IMR-90 (cell line): ENCODE data around the gene IGF2. TPM values are rescaled to one million over a fixed set of nuclear protein-coding genes. Genes with fewer than 3 reads are reported as not detected.

Experiments
- ATAC-seq: fragments of 200-7000 bp; cut with Tn5 transposase; 2 replicates; pipeline ENCODE4 v1.9.1; 2020; ENCODE audit warnings: low read depth, mild to moderate bottlenecking, moderate library complexity
- BruUV-seq: library from RNA; stranded (reverse); fragments of 400-500 nt; replicated peaks from 2 replicates; lab custom pipeline; 2021; lab: Mats Ljungman, UMichigan
- CTCF ChIA-PET: fragments of 300-600 bp; formaldehyde crosslinking; extraction: SDS; loops from one replicate; lab custom pipeline; 2021; ENCODE audit warnings: antibody characterized with exemption; lab: Yijun Ruan, JAX
- POLR2A ChIA-PET: fragments of 300-600 bp; sonication (Branson Sonifier 250); formaldehyde crosslinking; loops from one replicate; lab custom pipeline; 2022; ENCODE audit warnings: antibody characterized with exemption; ENCODE audit not compliant: unreplicated experiment; lab: Charles Lee
- DNase-seq: peaks from one replicate; pipeline ENCODE4 v3.0.0; 2013
- H2AFZ ChIP-seq: replicated peaks from 2 replicates; pipeline ENCODE3; 2013; ENCODE audit warnings: low read length, mild to moderate bottlenecking; ENCODE audit not compliant: poor library complexity
- H2AK5ac ChIP-seq: 2 replicates; pipeline ENCODE4 v1.6.1; 2013; ENCODE audit warnings: low read depth, low read length, inconsistent platforms
- H2AK9ac ChIP-seq: replicated peaks from 2 replicates; pipeline ENCODE3; 2013; ENCODE audit warnings: mild to moderate bottlenecking, low read depth, low read length, moderate library complexity; ENCODE audit not compliant: poor library complexity
- H2BK120ac ChIP-seq: 2 replicates; pipeline ENCODE4 v1.6.1; 2013; ENCODE audit warnings: low read depth, low read length, inconsistent platforms
- H2BK15ac ChIP-seq: 3 replicates; pipeline ENCODE4 v1.6.1; 2013; ENCODE audit warnings: low read depth, low read length, inconsistent platforms
- H2BK20ac ChIP-seq: 2 replicates; pipeline ENCODE4 v1.6.1; 2013; ENCODE audit warnings: low read depth, mild to moderate bottlenecking, inconsistent platforms, low read length, moderate library complexity
- H2BK5ac ChIP-seq: 2 replicates; pipeline ENCODE4 v1.6.1; 2013; ENCODE audit warnings: mild to moderate bottlenecking, low read depth, low read length, inconsistent platforms; ENCODE audit not compliant: poor library complexity, severe bottlenecking
- H3K14ac ChIP-seq: replicated peaks from 2 replicates; pipeline ENCODE4 v1.6.1; 2013; ENCODE audit warnings: low read depth, low read length, inconsistent platforms
- H3K18ac ChIP-seq: 2 replicates; pipeline ENCODE4 v1.6.1; 2013; ENCODE audit warnings: low read depth, low read length, control low read depth
- H3K23ac ChIP-seq: 2 replicates; pipeline ENCODE4 v1.6.1; 2013; ENCODE audit warnings: low read depth, low read length, inconsistent platforms
- H3K27ac ChIP-seq: 2 replicates; pipeline ENCODE4 v1.5.1; 2013; ENCODE audit warnings: mild to moderate bottlenecking, control low read depth, low read length; ENCODE audit not compliant: insufficient read depth
- H3K27me3 ChIP-seq: 2 replicates; pipeline ENCODE4 v1.6.1; 2013; ENCODE audit warnings: low read length; ENCODE audit not compliant: control insufficient read depth, insufficient read depth
- H3K36me3 ChIP-seq: 2 replicates; pipeline ENCODE4 v1.6.1; 2013; ENCODE audit warnings: low read length, mixed read lengths; ENCODE audit not compliant: control insufficient read depth, insufficient read depth
- H3K4ac ChIP-seq: 2 replicates; pipeline ENCODE4 v1.6.1; 2013; ENCODE audit warnings: low read depth, low read length, inconsistent platforms
- H3K4me1 ChIP-seq: 2 replicates; pipeline ENCODE4 v1.6.1; 2013; ENCODE audit warnings: low read length, mixed read lengths; ENCODE audit not compliant: control insufficient read depth, insufficient read depth
- H3K4me2 ChIP-seq: 2 replicates; pipeline ENCODE4 v1.6.1; 2013; ENCODE audit warnings: low read depth, mild to moderate bottlenecking, control low read depth, low read length, moderate library complexity
- H3K4me3 ChIP-seq: 2 replicates; pipeline ENCODE4 v1.5.1; 2013; ENCODE audit warnings: low read depth, mild to moderate bottlenecking, control low read depth, low read length, moderate library complexity; ENCODE audit not compliant: insufficient read depth
- H3K56ac ChIP-seq: 2 replicates; pipeline ENCODE4 v1.6.1; 2013; ENCODE audit warnings: low read length, inconsistent platforms; ENCODE audit not compliant: insufficient read depth; ENCODE audit errors: extremely low read depth
- H3K79me1 ChIP-seq, 2 experiments: 2 replicates each; pipeline ENCODE4 v1.6.1; 2013; ENCODE audit warnings: low read length in 2 of 2, inconsistent platforms in 1 of 2, low read depth in 1 of 2
- H3K9ac ChIP-seq: 2 replicates; pipeline ENCODE4 v1.6.1; 2013; ENCODE audit warnings: low read depth, low read length, control low read depth
- H3K9me1 ChIP-seq: 2 replicates; pipeline ENCODE4 v1.6.1; 2013; ENCODE audit warnings: low read length, inconsistent platforms; ENCODE audit not compliant: insufficient read depth
- H3K9me3 ChIP-seq: 2 replicates; pipeline ENCODE4 v1.6.1; 2013; ENCODE audit warnings: low read length; ENCODE audit not compliant: control insufficient read depth, insufficient read depth
- H4K20me1 ChIP-seq: 2 replicates; pipeline ENCODE4 v1.6.1; 2013; ENCODE audit warnings: low read length, inconsistent platforms; ENCODE audit not compliant: insufficient read depth
- H4K5ac ChIP-seq: 2 replicates; pipeline ENCODE4 v1.6.1; 2013; ENCODE audit warnings: mild to moderate bottlenecking, low read depth, low read length, control low read depth
- H4K8ac ChIP-seq, 2 experiments: 2 replicates each; pipeline ENCODE4 v1.6.1; 2013; ENCODE audit warnings: low read depth in 2 of 2, low read length in 2 of 2, control low read depth in 1 of 2, inconsistent platforms in 1 of 2
- H4K91ac ChIP-seq: 2 replicates; pipeline ENCODE4 v1.6.1; 2013; ENCODE audit warnings: low read depth, low read length, inconsistent platforms; ENCODE audit not compliant: insufficient read depth
- BHLHE40 ChIP-seq: fragments of 150-350 bp; IDR thresholded peaks from 2 replicates; pipeline ENCODE4 v1.6.1; 2016; ENCODE audit warnings: mild to moderate bottlenecking, low read depth, low read length
- CEBPB ChIP-seq: IDR thresholded peaks from 2 replicates; pipeline ENCODE4 v1.6.1; 2012; ENCODE audit warnings: low read depth, low read length, improper control_type of control experiment
- CHD1 ChIP-seq: IDR thresholded peaks from 2 replicates; pipeline ENCODE4 v1.6.1; 2012; ENCODE audit warnings: low read depth, low read length, improper control_type of control experiment
- FOS ChIP-seq: fragments of 150-350 bp; IDR thresholded peaks from 2 replicates; pipeline ENCODE4 v1.6.1; 2016; ENCODE audit warnings: low read depth, low read length
- MAFK ChIP-seq: IDR thresholded peaks from 2 replicates; pipeline ENCODE4 v1.6.1; 2012; ENCODE audit warnings: low read depth, low read length, improper control_type of control experiment
- MAZ ChIP-seq: IDR thresholded peaks from 2 replicates; pipeline ENCODE4 v1.6.1; 2012; ENCODE audit warnings: low read depth, mild to moderate bottlenecking, low read length, improper control_type of control experiment, moderate library complexity, borderline replicate concordance
- MXI1 ChIP-seq: IDR thresholded peaks from 2 replicates; pipeline ENCODE4 v1.6.1; 2012; ENCODE audit warnings: low read depth, mild to moderate bottlenecking, low read length, moderate library complexity, borderline replicate concordance
- NFE2L2 ChIP-seq: fragments of 150-350 bp; IDR thresholded peaks from 2 replicates; pipeline ENCODE4 v1.6.1; 2016; ENCODE audit warnings: low read depth, mild to moderate bottlenecking, low read length
- POLR2A ChIP-seq: IDR thresholded peaks from 2 replicates; pipeline ENCODE4 v1.6.1; 2012; ENCODE audit warnings: mild to moderate bottlenecking, low read depth, low read length
- RAD21 ChIP-seq: IDR thresholded peaks from 2 replicates; pipeline ENCODE4 v1.6.1; 2012; ENCODE audit warnings: low read length, improper control_type of control experiment
- RCOR1 ChIP-seq: IDR thresholded peaks from 2 replicates; pipeline ENCODE4 v1.6.1; 2012; ENCODE audit warnings: mild to moderate bottlenecking, low read length, improper control_type of control experiment; ENCODE audit not compliant: insufficient replicate concordance
- RFX5 ChIP-seq: IDR thresholded peaks from 2 replicates; pipeline ENCODE4 v1.8.0; 2012; ENCODE audit warnings: low read depth, mild to moderate bottlenecking, low read length, moderate library complexity
- SMC3 ChIP-seq: fragments of 150-350 bp; IDR thresholded peaks from 2 replicates; pipeline ENCODE4 v1.6.1; 2016; ENCODE audit warnings: low read depth, mild to moderate bottlenecking, antibody characterized with exemption, low read length, moderate library complexity
- USF2 ChIP-seq: fragments of 150-350 bp; IDR thresholded peaks from 2 replicates; pipeline ENCODE4 v1.6.1; 2017; ENCODE audit warnings: mild to moderate bottlenecking, antibody characterized with exemption, low read length, low read depth
- WGBS, 2 experiments: methylation state at CpG; one replicate each; pipeline versions ENCODE4 v1.1.5 to v1.1.7; 2013; ENCODE audit warnings: missing lambda C conversion rate in 2 of 2; ENCODE audit not compliant: insufficient read length in 1 of 2; ENCODE audit errors: extremely low coverage in 2 of 2; 5-methylcytosine and 5-hydroxymethylcytosine counted together
- dilution Hi-C: fragments of 300-500 bp; cut with HindIII; formaldehyde crosslinking; loops from one replicate; pipeline ENCODE4 v1.14.3; 2018; ENCODE audit warnings: low sequenced_read_pairs; ENCODE audit not compliant: unreplicated experiment
- in situ Hi-C: fragments of 300-500 bp; cut with MboI; formaldehyde crosslinking; loops from 3 replicates; pipeline ENCODE4 v1.14.3; 2019; ENCODE audit warnings: low sequenced_read_pairs, inconsistent platforms, mixed read lengths
- intact Hi-C: fragments of 100-400 bp; cut with micrococcal nuclease; formaldehyde crosslinking; loops from 2 replicates; pipeline ENCODE4 v1.10.0; 2022
- polyA plus RNA-seq, 3 experiments: library from polyadenylated mRNA; depleted of rRNA; stranded (reverse); fragments of >200 nt; gene quantifications; 2 replicates each; pipeline ENCODE4 v1.2.3, GENCODE V29; 2012; ENCODE audit warnings: low replicate concordance in 1 of 3
- total RNA-seq: library from RNA; depleted of rRNA; stranded (reverse); fragments of >200 nt; gene quantifications from 2 replicates; pipeline ENCODE4 v1.2.3, GENCODE V29; 2012
- TF ChIP-seq, protein P1 (sequence below): fragments of 150-350 bp; IDR thresholded peaks from 2 replicates; pipeline ENCODE4 v1.6.1; 2016; ENCODE audit warnings: low read depth, mild to moderate bottlenecking, low read length, moderate library complexity, borderline replicate concordance
- TF ChIP-seq, protein P2 (sequence below): conservative IDR thresholded peaks from 2 replicates; pipeline ENCODE4 v1.5.1; 2012; ENCODE audit warnings: mild to moderate bottlenecking, low read depth, low read length, improper control_type of control experiment

IGF2 gene
- total and polyA plus RNA-seq, 2 of the 4 experiments (the other 2 are of a cell fraction), result 2.3 to 21.8 TPM

DNA sequence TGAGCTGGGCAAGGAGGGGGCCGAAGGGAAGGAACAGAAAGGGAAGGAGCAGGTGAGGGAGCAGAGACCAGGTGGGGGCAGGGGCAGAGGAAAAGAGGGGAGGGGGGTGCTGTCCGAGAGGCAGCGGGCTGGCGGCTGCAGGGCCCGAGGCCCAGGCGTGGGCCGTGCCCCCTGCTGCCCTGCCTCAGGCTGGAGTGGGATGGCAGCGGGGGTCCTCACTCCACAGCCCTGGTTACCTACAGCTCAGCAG lies 2.3 kb downstream of the IGF2 start:
- Histone ChIP-seq H3K14ac (no peak overlapping the region), H3K4ac (peak overlapping the region; percentile 43; the same call in 1 of the 2 replicates), H3K9ac (peak overlapping the region; percentile 28; the same call in 1 of the 2 replicates), H4K8ac (peak overlapping the region in 1 of 2 experiments; percentile 42; a peak in 1 of 4 replicates), H2BK5ac (no peak overlapping the region), H3K27me3 (peaks cover 61% of the 10 kb centered on the region), H4K91ac (no peak overlapping the region), H3K4me3 (peak overlapping the region; percentile 41), H3K79me1 (peaks cover 0 to 4% of the 10 kb centered on the region in 2 experiments; a peak in 2 of 4 replicates), H3K23ac (no peak overlapping the region), H3K27ac (no peak overlapping the region), H2BK15ac (no peak overlapping the region), H2BK120ac (0 out of 2 replicates have a peak overlapping the region, but pooled peaks have one; percentile 40), H3K4me2 (peak overlapping the region; percentile 78), H3K18ac (no peak overlapping the region), H2AK5ac (0 out of 2 replicates have a peak overlapping the region, but pooled peaks have one; percentile 28), H3K56ac (no peak overlapping the region), H2AFZ (peak overlapping the region; percentile 86), H4K5ac (no peak overlapping the region), H3K9me3 (no peaks in the 10 kb centered on the region), H3K9me1 (peaks cover under 1% of the 10 kb centered on the region), H3K4me1 (no peaks in the 10 kb centered on the region; the same call in 1 of the 2 replicates), H4K20me1 (peaks cover 28% of the 10 kb centered on the region), H2AK9ac (peak overlapping the region; percentile 61), H2BK20ac (peak overlapping the region; percentile 53; the same call in 1 of the 2 replicates), H3K36me3 (no peaks in the 10 kb centered on the region)
- no CpG with 5 or more reads among the region's 8 CpGs for WGBS, 2 experiments
- dilution Hi-C loops, result no loop called here
- CTCF ChIA-PET, result interaction anchor here (1.4 kb wide), 1 partner anchor 14 kb away, joined by 7 read pairs; no protein-coding TSS in a partner anchor
- no TSS peak for BruUV-seq
- DNase-seq (no peak), ATAC-seq (peak; percentile 4; the same call in 1 of the 2 replicates)
- intact Hi-C loops, result loop anchor here (5.0 kb wide), 1 partner anchor 40 kb away; no protein-coding TSS in a partner anchor
- POLR2A ChIA-PET, result no interaction called here
- TF ChIP-seq POLR2A (no peak), FOS (no peak), SMC3 (no peak), MAZ (no peak), RCOR1 (no peak), MXI1 (no peak), CEBPB (no peak), USF2 (no peak), BHLHE40 (no peak), NFE2L2 (no peak), RFX5 (no peak), MAFK (no peak), RAD21 (no peak), CHD1 (no peak)
- TF ChIP-seq, protein P1, sequence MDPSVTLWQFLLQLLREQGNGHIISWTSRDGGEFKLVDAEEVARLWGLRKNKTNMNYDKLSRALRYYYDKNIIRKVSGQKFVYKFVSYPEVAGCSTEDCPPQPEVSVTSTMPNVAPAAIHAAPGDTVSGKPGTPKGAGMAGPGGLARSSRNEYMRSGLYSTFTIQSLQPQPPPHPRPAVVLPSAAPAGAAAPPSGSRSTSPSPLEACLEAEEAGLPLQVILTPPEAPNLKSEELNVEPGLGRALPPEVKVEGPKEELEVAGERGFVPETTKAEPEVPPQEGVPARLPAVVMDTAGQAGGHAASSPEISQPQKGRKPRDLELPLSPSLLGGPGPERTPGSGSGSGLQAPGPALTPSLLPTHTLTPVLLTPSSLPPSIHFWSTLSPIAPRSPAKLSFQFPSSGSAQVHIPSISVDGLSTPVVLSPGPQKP, result no peak
- TF ChIP-seq, protein P2, sequence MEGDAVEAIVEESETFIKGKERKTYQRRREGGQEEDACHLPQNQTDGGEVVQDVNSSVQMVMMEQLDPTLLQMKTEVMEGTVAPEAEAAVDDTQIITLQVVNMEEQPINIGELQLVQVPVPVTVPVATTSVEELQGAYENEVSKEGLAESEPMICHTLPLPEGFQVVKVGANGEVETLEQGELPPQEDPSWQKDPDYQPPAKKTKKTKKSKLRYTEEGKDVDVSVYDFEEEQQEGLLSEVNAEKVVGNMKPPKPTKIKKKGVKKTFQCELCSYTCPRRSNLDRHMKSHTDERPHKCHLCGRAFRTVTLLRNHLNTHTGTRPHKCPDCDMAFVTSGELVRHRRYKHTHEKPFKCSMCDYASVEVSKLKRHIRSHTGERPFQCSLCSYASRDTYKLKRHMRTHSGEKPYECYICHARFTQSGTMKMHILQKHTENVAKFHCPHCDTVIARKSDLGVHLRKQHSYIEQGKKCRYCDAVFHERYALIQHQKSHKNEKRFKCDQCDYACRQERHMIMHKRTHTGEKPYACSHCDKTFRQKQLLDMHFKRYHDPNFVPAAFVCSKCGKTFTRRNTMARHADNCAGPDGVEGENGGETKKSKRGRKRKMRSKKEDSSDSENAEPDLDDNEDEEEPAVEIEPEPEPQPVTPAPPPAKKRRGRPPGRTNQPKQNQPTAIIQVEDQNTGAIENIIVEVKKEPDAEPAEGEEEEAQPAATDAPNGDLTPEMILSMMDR, result no peak
- in situ Hi-C loops, result no loop called here
